ENCODE measurements around the gene TNFRSF21. TPM values are rescaled to one million over a fixed set of nuclear protein-coding genes. Genes with fewer than 3 reads are reported as not detected.
"Not testable (repeated sequence)": the region's sequence is repeated elsewhere in the genome, so short reads cannot be mapped to it uniquely, and the experiment has no call there.

Gene TNFRSF21
- total and polyA plus RNA-seq, 2 donors from 2014 or later, result 40.3 to 45.5 TPM

- intact Hi-C loops (cut with DNase I), result no loop called here
- H3K4me3 ChIP-seq (ENCODE audit: low read length in 3 of 3), result no peak overlapping the region
- no peaks in the 10 kb centered on the region for H3K27me3 ChIP-seq (ENCODE audit: control insufficient read depth, insufficient read depth, low read length)
- no peak overlapping the region for H3K27ac ChIP-seq (ENCODE audit: low read depth in 2 of 2, low read length in 2 of 2)
- no peak overlapping the region for H3K9ac ChIP-seq (ENCODE audit: low read length in 3 of 3)
- TF ChIP-seq CTCF (IDR thresholded peaks at IDR 0.05; ENCODE audit: borderline replicate concordance, extremely low read depth, insufficient read depth), result no peak
- H3K4me1 ChIP-seq (ENCODE audit: control insufficient read depth in 2 of 3, insufficient read depth in 2 of 3, low read depth in 1 of 3, low read length in 3 of 3), result peaks cover 0 to 3% (median 0%) of the 10 kb centered on the region in 3 donors
- DNase-seq (no peak), FAIRE-seq (no peak)
- peaks cover 0 to 6% (median 2%) of the 10 kb centered on the region in 3 donors for H3K36me3 ChIP-seq (ENCODE audit: control insufficient read depth in 2 of 3, insufficient read depth in 3 of 3, low read length in 3 of 3)
- H3K9me3 ChIP-seq (ENCODE audit: control insufficient read depth in 2 of 3, insufficient read depth in 1 of 3, low read length in 3 of 3), result no peaks in the 10 kb centered on the region
Measured at GRCh38 chr6:47231151-47231550, 78.6 kb downstream of the TNFRSF21 start.

DNA sequence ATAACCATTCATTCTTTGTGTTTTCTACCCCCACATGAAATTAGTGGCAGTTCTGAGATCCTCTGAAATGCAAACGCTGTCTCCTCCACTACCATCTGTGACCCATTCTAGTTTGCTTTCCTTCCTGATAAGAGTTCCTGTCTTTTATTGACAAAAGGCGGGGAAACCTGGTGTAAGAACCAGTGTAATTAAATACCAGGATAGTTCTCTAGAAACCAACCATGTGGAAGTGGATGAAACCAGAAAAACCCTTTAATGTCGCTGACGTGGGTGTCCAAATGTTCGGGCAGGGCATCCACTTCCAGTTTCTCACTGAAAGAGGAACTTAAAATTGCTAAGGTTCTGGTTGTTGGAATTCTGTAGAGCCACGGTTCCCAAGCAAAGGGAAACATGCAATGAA, 79.1 kb downstream of the TNFRSF21 start:
- intact Hi-C loops (cut with DNase I), result no loop called here
- TF ChIP-seq CTCF (IDR thresholded peaks at IDR 0.05; ENCODE audit: borderline replicate concordance, extremely low read depth, insufficient read depth), result no peak
- Histone ChIP-seq H3K36me3 (ENCODE audit: control insufficient read depth in 2 of 3, insufficient read depth in 3 of 3, low read length in 3 of 3) (peaks cover 0 to 6% (median 2%) of the 10 kb centered on the region in 3 donors), H3K27ac (ENCODE audit: low read depth in 2 of 2, low read length in 2 of 2) (no peak overlapping the region), H3K4me1 (ENCODE audit: control insufficient read depth in 2 of 3, insufficient read depth in 2 of 3, low read depth in 1 of 3, low read length in 3 of 3) (no peaks in the 10 kb centered on the region), H3K4me3 (ENCODE audit: low read length in 3 of 3) (no peak overlapping the region), H3K27me3 (ENCODE audit: control insufficient read depth, insufficient read depth, low read length) (no peaks in the 10 kb centered on the region), H3K9ac (ENCODE audit: low read length in 3 of 3) (no peak overlapping the region), H3K9me3 (ENCODE audit: control insufficient read depth in 2 of 3, insufficient read depth in 1 of 3, low read length in 3 of 3) (no peaks in the 10 kb centered on the region)
- FAIRE-seq (no peak), DNase-seq (no peak)

GRCh38 chr6:47229255-47229654, 80.5 kb downstream of the TNFRSF21 start:
- Histone ChIP-seq H3K9ac (ENCODE audit: low read length in 3 of 3) (no peak overlapping the region), H3K36me3 (ENCODE audit: control insufficient read depth in 2 of 3, insufficient read depth in 3 of 3, low read length in 3 of 3) (peaks cover 0 to 6% (median 2%) of the 10 kb centered on the region in 3 donors), H3K4me1 (ENCODE audit: control insufficient read depth in 2 of 3, insufficient read depth in 2 of 3, low read depth in 1 of 3, low read length in 3 of 3) (no peaks in the 10 kb centered on the region), H3K27ac (ENCODE audit: low read depth in 2 of 2, low read length in 2 of 2) (no peak overlapping the region), H3K4me3 (ENCODE audit: low read length in 3 of 3) (no peak overlapping the region), H3K27me3 (ENCODE audit: control insufficient read depth, insufficient read depth, low read length) (no peaks in the 10 kb centered on the region), H3K9me3 (ENCODE audit: control insufficient read depth in 2 of 3, insufficient read depth in 1 of 3, low read length in 3 of 3) (no peaks in the 10 kb centered on the region)
- intact Hi-C loops (cut with DNase I), result no loop called here
- TF ChIP-seq CTCF (IDR thresholded peaks at IDR 0.05; ENCODE audit: borderline replicate concordance, extremely low read depth, insufficient read depth), result no peak
- FAIRE-seq (no peak), DNase-seq (no peak)

GRCh38 chr6:47228093-47228492, 81.6 kb downstream of the TNFRSF21 start:
- H3K27me3 ChIP-seq (ENCODE audit: control insufficient read depth, insufficient read depth, low read length); intact Hi-C loops (cut with DNase I); H3K4me3 ChIP-seq (ENCODE audit: low read length in 3 of 3); H3K36me3 ChIP-seq (ENCODE audit: control insufficient read depth in 2 of 3, insufficient read depth in 3 of 3, low read length in 3 of 3); DNase-seq; FAIRE-seq; H3K9me3 ChIP-seq (ENCODE audit: control insufficient read depth in 2 of 3, insufficient read depth in 1 of 3, low read length in 3 of 3); H3K9ac ChIP-seq (ENCODE audit: low read length in 3 of 3); H3K4me1 ChIP-seq (ENCODE audit: control insufficient read depth in 2 of 3, insufficient read depth in 2 of 3, low read depth in 1 of 3, low read length in 3 of 3); H3K27ac ChIP-seq (ENCODE audit: low read depth in 2 of 2, low read length in 2 of 2): not testable (repeated sequence)

GRCh38 chr6:47223251-47223650, 86.5 kb downstream of the TNFRSF21 start:
- H3K4me1 ChIP-seq (ENCODE audit: control insufficient read depth in 2 of 3, insufficient read depth in 2 of 3, low read depth in 1 of 3, low read length in 3 of 3); H3K4me3 ChIP-seq (ENCODE audit: low read length in 3 of 3); intact Hi-C loops (cut with DNase I); DNase-seq; FAIRE-seq; H3K27me3 ChIP-seq (ENCODE audit: control insufficient read depth, insufficient read depth, low read length); H3K27ac ChIP-seq (ENCODE audit: low read depth in 2 of 2, low read length in 2 of 2); H3K9me3 ChIP-seq (ENCODE audit: control insufficient read depth in 2 of 3, insufficient read depth in 1 of 3, low read length in 3 of 3); H3K9ac ChIP-seq (ENCODE audit: low read length in 3 of 3); H3K36me3 ChIP-seq (ENCODE audit: control insufficient read depth in 2 of 3, insufficient read depth in 3 of 3, low read length in 3 of 3): not testable (repeated sequence)

Measured in kidney (tissue), 14 donors.